ENCODE results near the gene PCDH15.
"Not testable (repeated sequence)": the region's sequence is repeated elsewhere in the genome, so short reads cannot be mapped to it uniquely, and the experiment has no call there.

The PCDH15 gene

GRCh38 chr10:54396031-54396430 lies 405.0 kb downstream of the PCDH15 start:
- no peak for DNase-seq

DNA sequence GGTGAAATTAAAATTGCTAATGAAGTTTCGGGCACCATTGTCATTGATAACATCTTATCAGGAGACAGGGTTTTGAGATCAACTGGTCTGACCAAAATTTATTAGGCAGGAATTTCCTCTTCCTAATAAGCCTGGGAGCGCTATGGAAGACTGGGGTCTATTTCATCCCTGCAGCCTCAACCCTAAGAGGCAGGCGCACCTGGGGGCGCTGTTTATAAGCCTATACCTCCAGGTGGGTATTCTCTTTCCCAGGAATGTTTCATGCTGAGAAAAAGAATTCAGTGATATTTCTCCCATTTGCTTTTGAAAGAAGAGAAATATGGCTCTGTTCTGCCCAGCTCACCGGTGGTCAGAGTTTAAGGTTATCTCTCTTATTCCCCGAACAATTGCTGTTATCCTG lies 406.4 kb downstream of the PCDH15 start:
- not testable (repeated sequence) for DNase-seq

GRCh38 chr10:54372179-54372578 lies 428.9 kb downstream of the PCDH15 start:
- DNase-seq = no peak

- no peak for DNase-seq
Observed at GRCh38 chr10:54368984-54369383, 432.0 kb downstream of the PCDH15 start.

- no peak for DNase-seq
Observed at GRCh38 chr10:54363390-54363789, 437.6 kb downstream of the PCDH15 start.

DNA sequence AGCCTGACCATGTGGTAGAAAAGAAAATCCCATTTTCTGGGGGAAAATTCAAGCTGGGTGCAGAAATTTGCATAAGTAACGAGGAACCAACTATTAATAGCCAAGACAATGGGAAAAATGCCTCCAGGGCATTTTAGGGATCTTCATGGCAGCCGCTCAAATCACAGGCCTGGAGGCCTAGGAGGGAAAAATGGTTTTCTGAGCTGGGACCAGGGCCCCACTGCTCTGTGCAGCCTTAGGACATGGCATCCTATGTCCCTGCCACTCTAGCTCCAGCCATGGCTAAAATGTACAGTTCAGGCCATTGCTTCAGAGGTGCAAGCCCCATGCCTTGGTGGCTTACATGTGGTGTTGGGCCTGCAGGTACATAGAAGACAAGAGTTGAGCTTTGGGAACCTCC lies 459.0 kb downstream of the PCDH15 start:
- no peak for DNase-seq

DNA sequence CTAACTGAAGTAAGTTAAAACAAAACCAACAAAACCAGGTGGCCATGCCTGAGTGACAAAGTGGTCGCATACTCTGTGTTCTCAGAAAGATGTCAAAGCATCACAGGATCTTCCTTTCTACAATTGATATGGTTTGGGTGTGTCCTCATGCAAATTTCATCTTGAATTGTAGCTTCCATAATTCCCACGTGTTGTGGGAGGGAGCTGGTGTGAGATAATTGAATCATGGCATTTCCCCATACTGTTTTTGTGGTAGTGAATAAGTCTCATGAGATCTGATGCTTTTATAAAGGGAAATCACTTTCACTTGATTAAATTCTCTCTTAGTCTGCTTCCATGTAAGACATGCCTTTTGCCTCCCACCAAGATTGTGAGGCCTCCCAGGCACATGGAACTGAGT lies 465.7 kb downstream of the PCDH15 start:
- no peak for DNase-seq

DNA sequence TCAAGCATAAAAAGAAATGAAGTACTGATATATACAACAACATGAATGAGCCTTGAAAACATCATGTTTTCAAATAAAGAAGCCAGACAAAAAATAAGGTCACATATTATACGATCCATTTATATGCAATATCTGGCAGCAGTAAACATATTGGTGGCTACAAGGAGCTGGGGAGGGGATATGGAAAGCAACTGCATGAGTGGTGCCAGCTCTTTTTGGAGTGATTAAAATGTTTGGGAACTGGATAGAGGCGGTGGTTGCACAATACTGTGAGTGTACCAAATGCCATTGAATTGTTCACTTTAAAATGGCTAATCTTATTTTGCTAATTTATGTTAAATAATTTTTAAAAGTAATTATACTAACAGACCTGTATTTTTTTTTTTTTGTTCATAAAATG lies 481.7 kb downstream of the PCDH15 start:
- DNase-seq = no peak

GRCh38 chr10:54318470-54318869 lies 482.6 kb downstream of the PCDH15 start:
- DNase-seq = no peak

GRCh38 chr10:54314430-54314829 lies 486.6 kb downstream of the PCDH15 start:
- DNase-seq = no peak

- no peak for DNase-seq
Observed at GRCh38 chr10:54284526-54285193, 516.4 kb downstream of the PCDH15 start.

GRCh38 chr10:54282012-54282411 lies 519.0 kb downstream of the PCDH15 start:
- no peak for DNase-seq

- DNase-seq = no peak
Observed at GRCh38 chr10:54266395-54266794, 534.6 kb downstream of the PCDH15 start.

DNA sequence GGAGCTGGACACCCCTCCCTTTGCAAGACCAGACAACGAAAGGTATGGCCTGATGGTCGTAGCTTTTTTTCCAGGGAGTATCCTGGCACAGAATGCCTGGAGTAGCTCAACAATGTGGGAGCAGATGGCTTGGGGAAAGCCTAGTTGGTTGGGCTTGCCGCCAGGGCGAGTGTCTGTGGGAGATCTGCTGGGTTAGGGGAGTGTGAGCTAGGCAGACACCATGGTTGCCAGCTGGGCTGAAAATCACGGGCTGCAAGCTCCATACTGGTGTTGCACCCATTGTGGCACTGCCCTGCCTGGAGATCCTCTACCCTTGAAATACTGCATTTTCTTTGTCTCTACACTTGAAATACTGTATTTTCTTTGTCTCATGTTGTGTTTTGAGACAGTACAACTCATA lies 538.3 kb downstream of the PCDH15 start:
- no peak for DNase-seq

DNA sequence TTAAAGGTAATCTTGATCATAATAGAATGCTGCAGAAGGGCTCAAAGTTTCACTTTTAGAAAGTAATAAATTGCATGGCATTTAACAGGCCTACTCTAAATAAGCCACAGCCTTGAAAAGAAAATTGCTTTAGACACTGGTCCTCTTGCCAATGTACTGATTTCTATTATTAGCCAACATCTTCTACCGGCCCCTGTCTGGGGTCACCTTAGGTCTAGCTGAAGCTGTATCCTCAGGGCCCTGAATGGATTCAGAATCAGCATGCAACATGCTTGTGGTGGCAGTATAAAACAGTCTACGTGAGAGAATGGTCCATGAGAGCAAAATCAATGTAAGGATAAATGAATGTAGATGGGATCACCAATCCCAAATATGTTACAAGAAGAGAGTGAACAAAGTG lies 541.9 kb downstream of the PCDH15 start:
- no peak for DNase-seq

- DNase-seq = no peak
Observed at GRCh38 chr10:54234832-54235231, 566.2 kb downstream of the PCDH15 start.

DNA sequence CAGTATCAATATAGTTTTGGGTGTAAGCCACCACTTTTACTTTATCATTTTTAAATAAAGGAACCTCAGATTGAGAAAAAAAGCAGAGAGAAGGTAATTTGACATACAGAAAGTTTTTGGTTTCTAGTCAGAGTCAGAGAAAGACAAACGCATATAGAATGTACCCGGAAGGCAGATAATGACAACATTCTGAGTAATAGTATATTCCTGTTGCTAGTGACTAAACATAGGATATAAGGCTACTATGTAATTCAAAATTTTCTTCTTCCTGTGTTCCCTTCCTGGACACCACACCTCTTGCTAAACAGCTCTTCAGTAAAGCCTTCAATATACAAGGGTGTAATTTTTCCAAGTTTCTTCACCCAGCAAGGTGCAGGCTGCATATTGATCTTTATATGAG lies 597.6 kb downstream of the PCDH15 start:
- no peak for DNase-seq

GRCh38 chr10:54198051-54198450 lies 603.0 kb downstream of the PCDH15 start:
- DNase-seq = no peak

DNA sequence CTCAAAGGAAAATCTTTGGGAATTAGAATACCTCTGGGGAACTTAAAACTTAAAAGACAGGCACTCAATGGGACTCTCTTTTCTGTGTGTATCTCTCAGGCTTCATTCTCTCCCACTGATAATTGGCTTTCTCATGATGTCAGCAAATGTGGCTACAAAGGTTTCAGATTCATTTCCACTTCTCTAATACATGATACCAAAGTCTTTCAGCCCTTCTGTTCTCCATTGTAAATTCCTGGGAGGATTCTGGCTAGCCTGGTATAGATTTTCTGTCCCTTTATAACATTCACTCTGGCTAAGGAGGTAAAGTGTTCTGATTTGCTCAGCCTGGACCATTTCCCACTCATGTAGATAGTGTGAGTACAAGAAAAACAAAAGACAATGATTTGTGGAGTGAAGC lies 606.2 kb downstream of the PCDH15 start:
- no peak for DNase-seq

DNA sequence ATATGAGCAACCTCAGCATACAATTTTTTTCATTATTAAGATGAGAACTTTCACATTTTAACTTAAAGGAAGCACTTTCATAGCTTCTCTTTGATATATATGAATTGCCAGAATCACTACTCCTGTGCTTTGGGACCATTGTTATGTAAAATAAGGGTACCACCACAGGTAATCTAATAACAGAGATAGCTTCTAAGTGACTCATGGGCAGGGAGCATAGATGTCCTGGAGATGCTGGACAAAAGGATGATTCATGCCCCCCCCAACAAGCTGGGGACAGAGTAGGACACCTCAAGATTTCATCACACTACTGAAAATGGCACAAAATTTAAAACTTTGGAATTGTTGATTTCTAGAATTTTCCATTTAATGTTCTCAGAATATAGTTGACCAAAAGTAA lies 641.1 kb downstream of the PCDH15 start:
- DNase-seq = no peak

DNA sequence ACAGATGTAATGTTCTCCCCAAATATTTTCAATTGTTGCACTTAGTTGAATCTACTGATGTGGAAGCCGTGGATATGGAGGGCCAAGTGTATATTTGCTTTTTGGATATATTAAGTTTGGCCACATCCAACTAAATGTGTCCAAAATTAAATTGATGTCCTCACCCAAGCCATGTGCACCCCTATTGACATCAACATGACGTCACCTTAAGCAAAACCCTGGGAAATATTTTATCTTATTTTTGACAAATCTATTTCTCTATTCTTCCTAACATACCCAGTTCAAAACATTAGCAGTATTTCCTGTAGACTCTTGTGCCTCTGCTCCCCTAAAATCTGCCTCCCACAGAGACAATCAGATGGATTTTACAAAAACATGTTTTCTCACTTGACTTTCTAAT lies 652.5 kb downstream of the PCDH15 start:
- DNase-seq = no peak

DNA sequence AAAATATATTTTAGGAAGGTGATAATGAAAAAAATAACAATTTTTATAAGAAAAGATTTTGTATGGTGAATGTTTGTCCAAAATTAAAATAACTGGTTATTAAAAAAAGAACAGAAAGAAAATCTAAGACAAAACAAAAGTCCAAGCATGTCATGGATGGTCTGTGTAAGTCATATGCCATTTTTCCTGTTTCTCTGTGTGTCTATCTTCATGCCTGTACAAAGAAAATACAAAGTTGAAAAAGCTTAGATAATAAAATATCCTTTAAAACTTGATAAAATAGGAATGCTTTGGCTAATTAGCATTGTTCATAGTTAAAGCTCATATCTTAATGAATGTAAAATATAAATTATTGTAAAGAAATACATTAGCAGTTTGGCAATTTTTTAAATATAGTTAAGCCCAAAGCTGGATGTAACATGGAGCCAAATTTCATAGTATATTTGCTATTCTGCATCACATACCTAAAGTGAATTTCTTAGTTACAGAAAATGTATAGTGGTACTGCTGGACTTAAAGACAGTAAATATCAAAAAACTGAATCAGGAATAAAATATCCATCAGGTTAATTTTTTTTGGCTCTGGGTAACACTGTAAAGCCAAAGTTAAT lies 661.1 kb downstream of the PCDH15 start:
- DNase-seq = no peak

DNA sequence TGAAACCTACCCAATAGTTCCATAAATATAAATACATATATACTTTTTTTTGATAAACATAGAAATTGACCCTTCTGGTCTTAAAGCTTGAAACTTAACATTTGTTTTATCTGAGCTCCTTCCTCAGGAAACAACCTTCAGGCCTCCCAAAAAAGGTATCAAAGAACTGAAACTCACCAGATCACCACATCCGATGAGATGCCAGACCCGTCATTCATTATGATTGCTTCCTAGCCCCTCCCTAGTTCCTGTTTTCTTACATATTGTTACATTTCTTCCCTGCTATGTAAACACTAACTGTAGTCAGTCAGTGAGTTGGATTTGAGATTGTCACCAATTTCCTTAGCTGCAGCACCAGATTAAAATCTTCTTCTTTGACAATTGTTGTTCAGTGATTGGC lies 663.6 kb downstream of the PCDH15 start:
- no peak for DNase-seq

GRCh38 chr10:54133203-54133602 lies 667.8 kb downstream of the PCDH15 start:
- no peak for DNase-seq

Measured in anterior cingulate cortex (tissue), 58 donors.